Ovary (tissue), 9 donors: Measurements from ENCODE around the gene ADGRA3. TPM values are rescaled to one million over a fixed set of nuclear protein-coding genes. Genes with fewer than 3 reads are reported as not detected.

ENCODE experiments used
- DNase-seq, 5 donors: peaks; one replicate each; pipeline ENCODE4 v3.0.0-alpha.2; 2019 to 2020
- H3K27ac ChIP-seq, 2 donors: fragments of 200-600 bp; one replicate each; pipeline versions ENCODE4 v1.5.1 to v1.8.0; 2019 to 2022
- H3K27me3 ChIP-seq: fragments of 200-600 bp; one replicate; pipeline ENCODE4 v1.8.0; 2022
- H3K36me3 ChIP-seq: fragments of 200-600 bp; sonication (generic); one replicate; pipeline ENCODE4 v1.5.1; 2019
- H3K4me1 ChIP-seq: one replicate; pipeline ENCODE4 v1.8.1; 2013; ENCODE audit warnings: mild to moderate bottlenecking, moderate library complexity; ENCODE audit not compliant: insufficient read depth
- H3K4me3 ChIP-seq: fragments of 200-600 bp; sonication (generic); one replicate; pipeline ENCODE4 v1.5.1; 2017
- H3K9me3 ChIP-seq, 2 donors: fragments of 200-600 bp in 1 of 2; sonication (generic) in 1 of 2; one replicate each; pipeline versions ENCODE4 v1.5.1 to v1.8.1; 2013 to 2019; ENCODE audit warnings: mild to moderate bottlenecking in 1 of 2, moderate library complexity in 1 of 2
- EP300 ChIP-seq: sonication (generic); formaldehyde crosslinking; IDR thresholded peaks from one replicate; pipeline ENCODE4 v1.6.1; 2017; ENCODE audit warnings: antibody characterized with exemption
- POLR2A ChIP-seq: fragments of 450-650 bp; IDR thresholded peaks from one replicate; pipeline ENCODE4 v1.6.1; 2017; ENCODE audit warnings: antibody characterized with exemption, mild to moderate bottlenecking, moderate library complexity
- WGBS, 3 donors: extraction: QIAGEN DNeasy Blood & Tissue Kit in 1 of 3; methylation state at CpG; one replicate each; pipeline versions ENCODE4 v1.1.5 to v1.1.7; 2013 to 2017; 5-methylcytosine and 5-hydroxymethylcytosine counted together
- intact Hi-C, 4 donors: fragments of 100-400 bp; cut with DNase I; formaldehyde crosslinking; loops; one replicate each; pipeline versions ENCODE4 v1.11.0 to v1.15.1; 2022 to 2023
- polyA plus RNA-seq, 2 donors: library from polyadenylated mRNA; stranded (reverse); fragments of 200-250 nt in 1 of 2; fragments of 350-450 nt in 1 of 2; fragmentation: Illumina TruSeq in 1 of 2; extraction: RNeasy Lipid Tissue Mini Kit (QIAGEN cat#74804) in 1 of 2; gene quantifications; one replicate each; pipeline ENCODE4 v1.2.3, GENCODE V29; 2013 to 2014
- total RNA-seq, 7 donors: library from RNA; depleted of rRNA in 2 of 7; stranded (reverse); fragments of >200 nt in 2 of 7; fragmentation: NEBNext Ultra II Directional in 3 of 7; extraction: Animal tissue kit (Norgen Biotek cat#: 25700) in 3 of 7; gene quantifications; one replicate each; pipeline versions ENCODE4 v1.1.0 to v1.2.4, GENCODE V29; 2016 to 2023
- TF ChIP-seq, protein P1 (sequence below), 3 donors: fragments of 450-650 bp in 2 of 3; fragments of 200-600 bp in 1 of 3; IDR thresholded peaks; one replicate each; pipeline versions ENCODE4 v1.5.1 to v1.8.0; 2016 to 2022; ENCODE audit warnings: antibody characterized with exemption in 3 of 3, mild to moderate bottlenecking in 1 of 3
- donor health status: DM: no; HTN: no; CAD: no; lungs with moderate emphysema.
- donor health status: DM: no; HTN: no; CAD: no.
- donor health status: Bipolar disorder and iron deficiency.
- donor health status: DM: yes; HTN: yes; CAD: no.
- donor health status: DM: no; HTN: no; CAD: no.
- donor health status: DM: yes; HTN: yes; CAD: no.

Gene ADGRA3
- total and polyA plus RNA-seq, 9 donors = 13.1 to 58.1 (median 24.3) TPM

- WGBS, 3 donors = 87 to 92% (median 90%) methylated on average over 4 of the region's 4 CpGs
- Histone ChIP-seq H3K27me3 (no peaks in the 10 kb centered on the region), H3K4me3 (no peak overlapping the region), H3K4me1 (no peaks in the 10 kb centered on the region), H3K36me3 (no peaks in the 10 kb centered on the region), H3K27ac (no peak overlapping the region), H3K9me3 (no peaks in the 10 kb centered on the region)
- intact Hi-C loops = loop anchor here in 2 of 4 donors (5.0 kb wide), 1 partner anchor 274 kb away; no protein-coding TSS in a partner anchor
- TF ChIP-seq, protein P1, sequence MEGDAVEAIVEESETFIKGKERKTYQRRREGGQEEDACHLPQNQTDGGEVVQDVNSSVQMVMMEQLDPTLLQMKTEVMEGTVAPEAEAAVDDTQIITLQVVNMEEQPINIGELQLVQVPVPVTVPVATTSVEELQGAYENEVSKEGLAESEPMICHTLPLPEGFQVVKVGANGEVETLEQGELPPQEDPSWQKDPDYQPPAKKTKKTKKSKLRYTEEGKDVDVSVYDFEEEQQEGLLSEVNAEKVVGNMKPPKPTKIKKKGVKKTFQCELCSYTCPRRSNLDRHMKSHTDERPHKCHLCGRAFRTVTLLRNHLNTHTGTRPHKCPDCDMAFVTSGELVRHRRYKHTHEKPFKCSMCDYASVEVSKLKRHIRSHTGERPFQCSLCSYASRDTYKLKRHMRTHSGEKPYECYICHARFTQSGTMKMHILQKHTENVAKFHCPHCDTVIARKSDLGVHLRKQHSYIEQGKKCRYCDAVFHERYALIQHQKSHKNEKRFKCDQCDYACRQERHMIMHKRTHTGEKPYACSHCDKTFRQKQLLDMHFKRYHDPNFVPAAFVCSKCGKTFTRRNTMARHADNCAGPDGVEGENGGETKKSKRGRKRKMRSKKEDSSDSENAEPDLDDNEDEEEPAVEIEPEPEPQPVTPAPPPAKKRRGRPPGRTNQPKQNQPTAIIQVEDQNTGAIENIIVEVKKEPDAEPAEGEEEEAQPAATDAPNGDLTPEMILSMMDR (IDR thresholded peaks at IDR 0.05) = no peak
- TF ChIP-seq POLR2A (no peak), EP300 (no peak)
- no peak for DNase-seq
Measured at GRCh38 chr4:22413471-22413870, 102.4 kb downstream of the ADGRA3 start.

GRCh38 chr4:22412013-22412412 is 103.9 kb downstream of the ADGRA3 start:
- Histone ChIP-seq H3K4me3 (no peak overlapping the region), H3K27me3 (no peaks in the 10 kb centered on the region), H3K36me3 (no peaks in the 10 kb centered on the region), H3K4me1 (no peaks in the 10 kb centered on the region), H3K27ac (no peak overlapping the region), H3K9me3 (no peaks in the 10 kb centered on the region)
- WGBS, 3 donors = 89 to 92% (median 91%) methylated on average over 3 of the region's 3 CpGs
- TF ChIP-seq POLR2A (no peak), EP300 (no peak)
- TF ChIP-seq, protein P1 (IDR thresholded peaks at IDR 0.05) = no peak
- intact Hi-C loops = loop anchor here in 2 of 4 donors (5.0 kb wide), 1 partner anchor 275 kb away; no protein-coding TSS in a partner anchor
- DNase-seq = no peak

GRCh38 chr4:22410645-22411247 is 105.1 kb downstream of the ADGRA3 start:
- H3K9me3 ChIP-seq = no peaks in the 10 kb centered on the region
- no peak overlapping the region for H3K4me3 ChIP-seq
- 78 to 86% (median 78%) methylated on average over 1 of the region's 1 CpG for WGBS, 3 donors
- TF ChIP-seq EP300 (no peak), POLR2A (no peak)
- TF ChIP-seq, protein P1 (IDR thresholded peaks at IDR 0.05) = peak in 1 of 3 donors; percentile 7
- no peak overlapping the region for H3K27ac ChIP-seq
- no peaks in the 10 kb centered on the region for H3K36me3 ChIP-seq
- H3K4me1 ChIP-seq = no peaks in the 10 kb centered on the region
- H3K27me3 ChIP-seq = no peaks in the 10 kb centered on the region
- intact Hi-C loops = loop anchor here in 3 of 4 donors (2.0 to 5.0 kb wide), 2 partner anchors 277 to 278 kb away; no protein-coding TSS in a partner anchor
- DNase-seq = no peak

GRCh38 chr4:22408474-22408873 is 107.4 kb downstream of the ADGRA3 start:
- no peaks in the 10 kb centered on the region for H3K27me3 ChIP-seq
- H3K36me3 ChIP-seq = no peaks in the 10 kb centered on the region
- DNase-seq = no peak
- no peaks in the 10 kb centered on the region for H3K4me1 ChIP-seq
- no peak overlapping the region for H3K4me3 ChIP-seq
- 88 to 94% (median 89%) methylated on average over 1 of the region's 1 CpG for WGBS, 3 donors
- intact Hi-C loops = loop anchor here in 1 of 4 donors (10.0 kb wide), 1 partner anchor 286 kb away; the partner anchor contains the start of gene GBA3
- no peak for TF ChIP-seq POLR2A
- TF ChIP-seq, protein P1 (IDR thresholded peaks at IDR 0.05) = no peak
- TF ChIP-seq EP300 = no peak
- H3K27ac ChIP-seq = no peak overlapping the region
- H3K9me3 ChIP-seq = no peaks in the 10 kb centered on the region
